8988T (cell line): Measurements from ENCODE around the gene TOM1.

Experiments
- DNase-seq: peaks from one replicate; pipeline ENCODE4 v3.0.0; 2011

TOM1 gene

DNA sequence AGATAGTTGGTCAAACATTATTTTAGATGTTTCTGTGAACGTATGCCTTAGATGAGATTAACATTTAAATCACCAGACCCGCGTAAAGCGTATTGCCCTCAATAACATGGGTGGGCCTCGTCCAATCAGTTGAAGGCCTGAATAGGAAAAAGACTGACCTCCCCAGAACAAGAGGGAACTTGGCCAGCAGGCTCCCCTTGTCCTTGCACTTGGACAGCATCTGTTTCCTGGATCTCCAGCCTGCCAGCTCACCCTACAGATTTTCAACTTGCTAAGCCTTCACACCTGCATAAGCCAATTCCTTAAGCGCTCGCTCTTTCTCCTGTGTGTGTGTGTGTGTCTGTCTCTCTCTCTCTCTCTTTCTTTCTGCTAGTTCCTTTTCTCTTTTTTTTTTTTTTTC lies 8.2 kb downstream of the TOM1 start:
- DNase-seq = no peak

DNA sequence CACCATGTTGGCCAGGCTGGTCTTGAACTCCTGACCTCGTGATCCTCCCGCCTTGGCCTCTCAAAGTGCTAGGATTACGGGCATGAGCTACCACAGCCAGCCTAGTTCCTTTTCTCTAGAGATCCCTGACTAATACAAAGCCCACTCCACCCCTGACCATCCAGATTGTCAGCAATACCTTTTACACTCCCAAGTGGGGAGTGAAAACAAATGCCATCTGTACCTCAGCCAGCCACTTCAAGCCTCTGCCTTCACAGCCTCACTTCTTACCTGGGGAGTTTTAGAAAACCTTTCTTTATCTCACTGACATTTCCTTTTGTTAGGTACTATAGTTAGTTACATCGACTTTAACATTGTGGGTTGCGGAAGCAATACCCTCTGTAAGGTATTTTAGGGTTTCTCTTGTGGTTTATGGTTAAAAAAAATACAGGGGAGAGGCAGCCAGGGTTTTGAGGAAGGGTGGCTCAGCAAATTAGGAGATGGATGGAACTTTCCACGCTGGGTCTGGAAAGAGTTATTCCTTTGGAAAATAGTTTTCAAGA lies 8.9 kb downstream of the TOM1 start:
- DNase-seq = no peak

DNA sequence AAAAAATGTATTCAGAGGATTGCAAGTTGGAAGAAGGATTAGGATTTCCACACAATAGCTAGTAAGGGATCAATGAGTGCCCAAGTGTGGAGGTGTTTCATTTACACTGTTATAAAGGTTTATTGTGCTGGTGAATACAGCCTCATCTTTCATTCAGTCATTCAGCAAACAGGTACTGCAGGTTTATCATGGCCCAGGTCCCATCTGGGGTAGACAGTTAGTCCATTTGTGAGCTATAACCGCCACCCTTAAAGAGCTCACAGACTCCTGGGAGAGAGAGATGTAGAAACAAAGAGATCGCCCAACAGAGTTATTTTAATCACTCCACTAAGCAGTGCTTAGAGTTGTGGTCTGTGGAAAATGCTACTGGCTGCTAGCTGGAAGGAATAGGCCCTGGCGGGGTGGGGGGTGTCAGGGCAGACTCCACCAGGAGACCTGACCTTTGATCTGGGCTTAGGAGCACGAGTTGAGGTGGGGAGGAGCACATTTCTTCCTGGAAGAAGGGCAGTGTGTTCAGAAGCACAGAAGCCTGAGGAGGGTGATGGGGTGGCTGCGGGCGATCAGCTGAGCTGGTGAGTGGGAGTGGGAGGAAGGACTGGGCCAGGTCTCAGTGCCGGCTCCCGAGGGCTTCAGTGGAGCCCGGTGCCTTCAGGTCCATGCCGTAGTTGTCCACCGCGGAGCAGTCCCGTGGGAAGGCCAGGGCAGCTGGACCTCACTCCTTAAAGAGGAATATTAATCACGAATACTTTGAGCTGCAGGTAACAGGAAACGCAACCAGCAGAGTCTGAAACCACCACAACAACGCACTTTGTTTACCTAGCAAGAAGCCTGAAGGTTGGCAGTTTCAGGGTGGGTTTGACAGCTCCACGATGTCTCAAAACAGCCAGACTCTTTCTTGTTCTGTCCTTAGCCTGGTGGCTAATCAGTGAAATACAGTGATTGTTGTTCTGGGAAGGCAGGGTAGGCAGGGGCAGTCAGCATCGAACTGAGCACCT lies 11.2 kb downstream of the TOM1 start:
- DNase-seq = no peak

DNA sequence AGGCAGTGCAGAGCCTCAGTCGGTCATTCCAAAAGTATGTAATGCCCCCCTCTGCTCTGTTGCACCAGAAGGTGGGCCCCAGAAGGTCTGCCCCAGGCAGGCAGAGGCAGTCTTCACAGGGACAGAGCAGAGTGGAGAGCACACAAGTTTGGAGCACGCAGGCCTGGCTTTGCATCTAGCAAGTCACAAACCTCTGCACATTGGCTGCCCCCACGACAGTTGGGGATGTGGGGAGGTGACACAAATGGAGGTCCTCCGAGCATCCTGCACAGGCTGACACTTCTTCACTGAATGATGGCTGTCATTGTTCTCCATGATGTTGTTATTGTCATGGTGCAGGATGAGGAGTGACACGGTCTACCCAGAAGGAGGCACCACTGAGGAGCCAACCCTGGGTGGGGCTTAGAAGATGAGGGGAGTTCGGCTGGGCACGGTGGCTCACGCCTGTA lies 11.9 kb downstream of the TOM1 start:
- no peak for DNase-seq

DNA sequence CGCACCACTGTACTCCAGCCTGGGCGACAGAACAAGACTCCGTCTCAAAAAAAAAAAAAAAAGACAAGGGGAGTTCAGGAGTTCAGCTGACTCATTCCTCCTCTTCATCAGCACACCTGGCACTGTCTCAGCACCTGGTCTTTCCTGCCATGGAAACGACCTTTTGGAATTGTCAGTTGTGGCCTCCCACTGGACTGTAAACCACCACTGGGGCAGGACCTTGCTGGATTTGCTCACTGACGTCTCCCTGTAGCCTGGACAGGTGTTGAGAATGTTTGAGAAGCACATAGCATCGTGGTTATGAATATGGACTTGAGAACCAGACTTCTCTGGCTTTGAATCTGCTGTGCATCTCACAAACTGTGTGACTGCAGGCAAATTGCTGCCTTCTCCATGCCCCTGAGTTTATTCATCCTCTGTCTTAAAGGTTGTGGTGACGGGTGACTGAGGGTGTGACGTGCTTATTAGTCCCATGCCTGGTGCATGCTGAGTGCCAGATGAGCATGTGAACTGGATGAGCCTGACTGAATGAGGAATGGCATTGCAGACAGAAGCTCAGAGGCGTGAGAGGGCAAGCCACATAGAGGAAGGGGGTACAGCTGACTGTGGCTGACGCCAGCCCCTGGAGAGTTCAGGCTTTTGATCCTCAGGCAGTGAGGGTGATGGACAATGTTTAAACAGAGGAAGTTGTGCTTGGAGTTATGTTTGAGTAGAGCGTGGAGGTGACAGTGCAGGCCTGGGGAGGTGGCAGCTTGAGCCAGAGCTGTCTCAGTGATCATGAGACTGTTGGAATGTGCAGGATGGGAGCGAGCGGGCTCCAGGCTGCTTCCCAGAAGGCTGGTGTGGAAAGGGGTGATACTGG lies 12.7 kb downstream of the TOM1 start:
- DNase-seq = no peak

DNA sequence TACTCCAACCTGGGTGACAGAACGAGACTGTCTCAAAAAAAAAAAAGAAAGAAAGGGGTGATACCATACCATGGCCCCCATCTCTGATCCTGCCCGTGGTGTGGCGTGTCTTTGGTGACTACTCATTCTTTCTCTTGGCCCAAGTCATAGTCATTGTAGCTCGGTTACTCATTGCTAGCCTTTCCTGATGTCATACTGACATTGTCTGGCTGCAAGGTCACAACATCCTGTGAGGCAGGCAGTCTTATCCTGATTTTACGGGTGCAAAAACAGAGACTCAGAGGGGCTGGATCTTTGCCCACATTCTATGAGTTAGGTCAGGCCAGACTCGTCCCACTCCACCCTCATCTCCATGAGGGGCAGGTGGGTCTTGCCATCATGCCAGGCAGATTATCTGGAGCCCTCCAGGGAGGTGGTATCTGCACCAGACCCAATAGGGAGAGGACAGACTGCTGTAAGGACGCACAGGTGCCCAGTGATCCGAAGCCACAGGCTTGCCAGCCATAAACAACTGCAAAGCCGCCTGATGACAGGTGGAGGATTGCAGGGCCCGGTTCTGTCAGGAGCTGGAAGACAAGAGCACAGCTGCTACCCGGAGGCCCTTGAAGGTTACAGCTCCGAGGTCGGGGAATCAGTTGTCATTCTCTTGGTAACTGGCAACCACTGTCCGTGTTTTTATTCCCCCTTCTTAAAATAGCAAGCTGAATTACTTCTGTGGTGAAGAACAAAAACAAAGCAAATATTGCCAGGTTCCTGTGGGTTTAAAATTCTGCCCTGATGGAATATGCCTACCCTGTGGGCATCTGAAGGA lies 13.8 kb downstream of the TOM1 start:
- no peak for DNase-seq

DNA sequence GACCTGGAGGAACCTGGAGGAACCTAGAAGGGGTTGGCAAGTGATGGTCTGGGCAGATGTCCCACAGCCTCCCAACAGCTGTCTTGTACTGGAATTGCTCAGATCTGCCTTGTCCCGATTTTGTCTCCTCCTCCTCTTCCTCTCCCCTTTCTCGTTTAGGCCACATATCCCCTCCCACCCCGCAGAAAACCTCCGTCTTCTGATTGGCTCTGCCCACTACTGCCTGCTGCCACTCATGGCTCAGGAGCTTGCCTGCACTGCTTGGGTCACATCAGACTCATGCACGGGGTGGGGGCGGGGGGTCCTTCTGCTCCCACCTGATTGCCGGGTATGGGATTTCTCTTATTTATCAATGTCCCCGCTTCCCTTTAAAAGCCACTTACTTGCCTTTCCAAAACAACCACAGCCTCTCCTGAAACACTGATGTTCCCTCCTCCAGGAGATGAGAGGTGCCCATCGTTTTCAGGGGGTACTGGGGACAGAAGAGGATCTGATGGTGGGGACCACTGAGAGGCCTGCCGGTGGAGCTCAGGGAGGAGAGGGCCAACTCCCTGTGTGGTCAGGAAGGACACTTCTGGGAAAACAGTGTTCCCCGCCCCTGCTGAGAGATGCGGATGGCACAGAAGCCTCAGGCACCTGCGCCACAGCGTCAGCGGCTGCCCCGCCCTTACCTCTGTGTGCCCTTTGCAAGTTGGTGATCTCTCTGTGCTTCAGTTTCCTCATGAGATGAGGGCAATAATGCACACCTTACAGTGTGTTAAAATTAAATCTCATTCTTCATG lies 14.7 kb downstream of the TOM1 start:
- no peak for DNase-seq

DNA sequence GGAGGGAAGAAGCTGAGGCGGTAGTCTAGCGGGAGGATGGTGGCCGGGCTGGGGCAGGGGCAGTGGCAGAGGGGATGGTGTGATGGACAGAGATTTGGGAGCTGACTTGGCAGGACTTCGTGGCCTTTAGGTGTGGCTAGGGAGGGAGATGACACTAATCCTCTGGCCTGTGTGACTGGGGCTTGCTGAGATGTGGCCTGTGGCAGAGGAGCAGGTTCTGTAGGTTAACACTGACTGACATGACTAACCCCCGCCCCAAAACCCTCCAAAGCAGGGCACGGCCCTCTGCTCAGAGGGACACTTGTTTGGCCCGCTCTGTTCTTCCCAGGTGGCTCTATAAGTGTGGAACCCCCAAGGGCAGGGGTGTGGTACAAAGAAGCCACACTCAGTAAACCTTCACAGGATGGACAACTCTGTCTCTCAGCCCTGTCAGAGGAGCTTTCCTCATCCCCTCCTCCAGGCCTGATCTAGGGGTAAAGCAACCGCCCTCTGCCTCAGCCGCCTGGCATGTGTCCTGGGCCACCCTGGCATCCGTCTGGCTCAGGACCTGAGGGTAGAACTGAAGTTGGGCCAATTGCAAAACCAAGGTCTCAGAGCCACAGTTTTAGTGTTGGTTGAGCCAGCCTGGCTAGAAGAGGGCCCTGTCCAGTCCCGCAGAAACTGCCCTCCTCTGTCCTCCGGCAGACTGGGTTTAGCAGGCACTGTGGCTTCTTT lies 15.6 kb downstream of the TOM1 start:
- DNase-seq = no peak

DNA sequence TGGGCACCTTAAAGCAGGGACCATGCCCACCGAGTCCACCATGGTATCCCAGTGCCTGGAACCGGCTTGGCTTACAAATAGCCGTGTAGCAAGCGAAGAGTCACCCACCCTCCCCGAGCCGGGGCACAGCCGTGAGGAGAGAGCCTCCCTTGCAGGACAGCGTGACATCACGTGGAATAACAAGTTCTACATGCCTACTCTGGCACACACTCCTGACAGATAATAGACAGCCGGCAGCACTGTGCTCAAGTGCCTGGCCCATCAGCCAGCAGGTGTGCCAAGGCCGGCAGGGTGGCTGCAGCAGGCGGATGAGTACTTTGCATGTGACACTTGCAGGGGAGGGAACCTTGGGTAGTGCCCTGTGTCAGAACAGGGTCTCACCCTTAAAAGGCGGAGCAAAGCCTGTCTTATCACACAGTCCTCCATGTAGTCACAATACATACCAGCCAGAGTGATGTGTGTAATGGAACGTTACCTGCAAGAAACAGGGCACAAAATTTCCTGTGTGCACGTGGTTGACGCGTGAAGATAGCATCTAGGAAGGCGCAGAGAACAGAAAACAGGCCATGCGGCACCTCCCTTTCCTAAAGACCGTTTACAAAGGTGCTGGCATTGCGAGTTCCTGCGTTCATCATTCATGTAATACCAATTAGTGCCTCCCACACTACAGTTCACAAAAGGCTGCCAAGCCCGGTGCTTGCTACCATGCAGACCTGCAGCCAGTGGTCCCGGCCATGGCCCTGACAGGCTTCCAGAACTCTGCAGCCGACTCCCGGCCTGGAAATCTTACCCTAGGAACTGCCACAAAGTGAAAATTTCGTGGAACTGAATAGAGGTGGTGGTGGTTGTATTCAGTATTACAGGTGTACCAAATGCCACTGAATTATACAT lies 16.4 kb downstream of the TOM1 start:
- DNase-seq = no peak

DNA sequence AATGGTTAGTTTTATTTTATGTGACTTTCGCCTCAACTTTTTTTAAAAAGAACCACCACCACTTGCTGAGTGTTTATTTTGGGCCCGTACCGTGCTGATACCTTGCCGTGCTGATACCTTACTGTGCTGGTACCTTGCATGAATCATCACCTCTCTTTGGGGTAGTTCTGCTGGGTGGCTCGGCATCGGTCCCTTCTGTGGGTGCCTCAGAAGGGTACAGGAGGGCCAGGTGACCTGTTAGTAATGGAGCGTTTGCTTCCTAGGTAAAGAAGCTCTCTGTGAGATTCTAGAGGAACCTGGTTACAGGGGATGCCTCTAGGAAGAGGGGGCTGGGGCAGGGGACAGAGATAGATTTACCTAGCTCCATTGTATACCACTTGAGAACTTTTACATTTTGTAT lies 17.1 kb downstream of the TOM1 start:
- no peak for DNase-seq

DNA sequence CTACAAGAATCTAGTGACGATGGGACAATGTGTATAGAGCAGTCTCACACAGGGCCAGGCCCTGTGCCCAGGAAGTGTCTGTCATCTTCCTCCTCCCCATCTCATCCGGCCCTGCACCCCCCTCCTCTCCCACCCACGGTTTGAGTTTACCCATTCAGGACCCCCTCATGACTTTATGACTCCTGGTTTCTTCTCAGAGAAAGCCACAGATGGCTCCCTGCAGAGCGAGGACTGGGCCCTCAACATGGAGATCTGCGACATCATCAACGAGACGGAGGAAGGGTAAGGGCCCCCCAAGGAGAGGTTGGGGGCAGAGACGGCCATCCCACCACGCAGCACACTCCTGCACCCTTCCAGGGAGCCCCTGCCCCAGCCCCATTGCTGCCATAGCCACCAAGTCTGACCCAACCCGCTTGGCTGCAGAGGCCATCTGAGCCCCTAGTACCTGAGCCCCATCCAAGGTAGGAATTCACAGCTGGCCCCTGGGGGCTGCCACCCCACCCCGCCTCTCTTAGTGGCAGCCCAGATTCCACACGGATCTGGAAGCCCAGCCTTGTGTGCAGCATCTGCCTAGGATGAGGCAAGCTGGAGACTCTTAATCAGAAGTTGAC lies 18.1 kb downstream of the TOM1 start:
- DNase-seq = no peak

DNA sequence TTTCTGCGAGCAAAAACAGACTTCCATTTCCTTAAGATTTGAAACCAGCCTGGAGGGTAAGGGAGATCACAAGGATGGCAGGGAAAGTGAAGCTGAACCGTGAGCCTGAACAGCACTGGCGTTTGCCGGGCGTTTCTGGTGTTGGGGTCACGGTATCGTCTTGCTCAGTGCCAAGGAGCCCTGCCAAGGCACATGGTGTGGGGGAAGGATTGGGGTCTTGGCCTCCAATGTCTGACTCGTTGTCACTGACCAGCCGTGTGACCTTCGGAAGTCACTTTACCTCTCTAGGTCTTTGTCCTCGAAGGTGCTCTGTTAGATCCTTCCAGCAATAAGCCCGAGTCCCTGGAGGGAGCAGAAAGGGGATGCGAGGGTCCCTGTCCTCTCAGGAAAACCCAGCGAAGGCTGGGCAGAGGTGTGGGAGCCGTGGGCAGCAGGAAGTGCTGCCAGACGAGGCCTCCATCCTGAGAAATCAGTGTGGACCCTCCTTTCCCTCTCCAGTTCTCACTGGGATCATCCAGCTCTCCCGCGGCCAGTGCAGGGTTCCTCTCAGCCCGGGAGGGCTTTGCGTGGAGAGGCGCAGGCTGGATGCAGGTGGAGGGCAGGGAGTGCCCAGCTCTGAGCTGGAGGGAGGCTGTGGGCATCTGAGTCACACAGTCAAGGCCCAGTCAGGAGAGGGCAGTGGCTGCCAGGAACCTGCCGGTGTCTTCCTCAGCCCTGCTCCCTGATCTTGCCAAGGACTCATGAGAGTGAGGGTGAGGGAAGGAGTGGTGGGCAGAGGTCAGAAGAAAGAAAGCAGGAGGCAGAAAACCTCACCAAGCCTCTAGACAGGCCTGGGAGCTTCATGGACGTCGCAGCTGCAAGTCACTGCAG lies 18.9 kb downstream of the TOM1 start:
- DNase-seq = no peak

DNA sequence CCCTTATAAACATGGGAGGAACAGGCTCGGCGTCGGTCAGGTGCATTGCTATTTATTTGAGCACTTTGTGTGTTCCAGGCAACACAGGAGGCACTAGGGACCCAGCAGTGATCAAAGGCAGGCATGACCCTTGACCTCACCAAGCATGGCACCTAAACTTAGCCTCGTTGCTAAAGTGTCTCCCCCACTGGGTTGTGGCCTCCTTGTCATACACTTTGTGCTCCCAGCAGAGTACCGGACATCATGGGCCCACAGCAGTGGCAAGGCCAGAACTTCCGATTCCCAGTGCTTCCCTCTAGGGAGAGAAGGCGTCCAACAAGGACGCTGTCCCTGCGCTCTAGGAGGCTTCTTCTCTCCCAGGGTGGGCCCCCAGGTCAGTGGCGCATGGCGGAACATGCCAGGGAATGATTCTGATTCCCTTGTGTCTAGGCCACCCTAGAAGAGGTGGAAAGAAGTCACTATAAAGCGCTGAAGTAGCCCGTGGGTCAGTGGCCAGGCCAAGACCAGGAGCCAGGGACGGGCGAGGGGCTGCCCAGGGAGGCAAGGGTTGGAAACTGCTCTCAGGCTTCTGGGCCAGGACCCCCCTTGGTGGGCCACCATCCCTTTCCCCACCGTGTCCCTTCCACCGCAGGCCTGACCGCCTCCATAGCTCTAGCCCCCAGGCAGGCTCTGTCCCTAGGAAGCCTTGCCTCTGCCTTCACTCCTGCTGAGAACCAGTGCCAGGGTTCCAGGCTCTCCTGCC lies 19.7 kb downstream of the TOM1 start:
- DNase-seq = no peak

DNA sequence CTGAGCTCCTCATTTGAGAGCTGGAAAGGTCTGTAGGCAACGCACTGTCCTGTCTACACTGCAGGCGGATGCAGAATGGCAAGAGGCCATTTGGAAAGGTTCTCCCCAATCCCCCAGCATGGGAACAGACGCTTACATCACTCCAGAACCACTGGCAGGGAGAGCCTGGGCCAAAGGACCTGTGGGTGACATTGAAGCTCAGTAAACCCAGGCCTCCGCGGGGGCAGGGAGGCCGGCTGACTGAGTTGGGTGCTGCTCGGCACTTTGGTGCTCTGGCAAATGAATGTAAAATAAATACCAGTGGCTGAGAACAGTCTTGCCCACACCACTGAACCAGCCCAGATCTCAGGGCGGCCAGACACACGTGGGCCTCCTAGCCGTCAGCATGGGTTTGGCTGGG lies 22.4 kb downstream of the TOM1 start:
- DNase-seq = no peak

DNA sequence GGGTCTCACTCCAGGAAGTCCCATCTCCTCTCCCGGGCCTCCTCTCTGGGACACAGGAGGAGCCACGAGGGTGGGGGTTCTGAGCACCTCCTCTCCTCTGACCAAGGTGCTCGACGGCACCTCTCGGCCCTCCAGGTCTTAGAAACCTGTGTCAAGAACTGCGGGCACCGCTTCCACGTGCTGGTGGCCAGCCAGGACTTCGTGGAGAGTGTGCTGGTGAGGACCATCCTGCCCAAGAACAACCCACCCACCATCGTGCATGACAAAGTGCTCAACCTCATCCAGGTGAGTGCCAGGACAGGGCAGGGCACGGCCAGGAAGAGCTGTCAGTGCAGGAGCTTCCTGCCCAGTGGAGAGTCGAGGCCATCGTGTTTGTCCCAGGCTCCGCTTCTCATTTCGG lies 23.2 kb downstream of the TOM1 start:
- DNase-seq = no peak

DNA sequence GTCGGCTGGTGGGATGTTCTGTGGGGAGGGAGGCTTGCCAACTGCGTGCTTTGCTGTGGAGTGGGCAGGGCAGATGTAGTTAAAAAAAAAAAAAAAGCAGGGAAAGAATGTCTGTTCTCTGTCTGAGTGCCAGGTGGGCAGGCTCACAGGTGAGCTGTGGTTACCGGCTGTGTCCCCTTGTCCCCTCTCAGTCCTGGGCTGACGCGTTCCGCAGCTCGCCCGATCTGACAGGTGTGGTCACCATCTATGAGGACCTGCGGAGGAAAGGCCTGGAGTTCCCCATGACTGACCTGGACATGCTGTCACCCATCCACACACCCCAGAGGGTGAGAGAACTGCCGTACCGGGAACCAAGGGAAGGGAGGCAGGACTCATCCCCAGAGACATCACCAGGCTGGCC lies 23.6 kb downstream of the TOM1 start:
- DNase-seq = no peak

DNA sequence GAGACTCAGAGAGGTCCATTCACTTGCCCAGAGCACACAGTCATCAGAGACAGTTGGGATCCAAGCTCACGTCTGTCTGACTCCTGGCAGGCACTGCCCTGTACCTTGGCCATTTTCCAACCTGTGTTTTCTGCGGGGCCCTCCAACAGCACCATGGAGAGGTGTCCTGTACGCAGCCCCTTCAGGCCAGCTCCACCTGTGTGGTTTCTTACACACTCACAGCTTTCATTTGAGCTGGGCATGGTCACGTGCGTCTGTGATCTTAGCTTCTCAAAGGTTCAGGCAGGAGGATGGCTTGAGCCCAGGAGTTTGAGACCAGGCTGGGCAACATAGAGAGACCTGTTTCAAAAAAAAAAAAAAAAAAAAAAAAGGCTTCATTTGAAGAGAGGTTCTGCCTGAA lies 24.4 kb downstream of the TOM1 start:
- DNase-seq = no peak

DNA sequence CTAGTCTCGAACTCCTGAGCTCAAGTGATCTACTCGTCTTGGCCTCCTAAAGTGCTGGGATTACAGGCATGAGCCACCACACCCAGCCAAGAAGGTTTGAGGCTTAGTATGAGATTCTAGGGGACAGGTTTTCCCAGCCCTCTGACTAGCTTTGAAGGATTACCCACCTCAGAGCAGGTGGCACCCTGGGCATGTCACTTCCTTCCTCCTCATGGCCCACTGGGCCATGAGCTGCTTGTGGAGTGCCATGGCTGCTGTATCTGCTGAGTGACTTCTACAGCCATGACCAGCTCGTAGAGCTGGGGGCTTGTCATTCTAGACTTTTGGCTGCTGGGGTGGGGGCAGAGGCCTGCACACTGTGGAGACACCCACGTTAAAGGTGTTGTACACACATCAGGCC lies 25.1 kb downstream of the TOM1 start:
- DNase-seq = no peak
